GM12878 (cell line): Measurements from ENCODE around the gene QPRT. TPM values are rescaled to one million over a fixed set of nuclear protein-coding genes. Genes with fewer than 3 reads are reported as not detected.

Experiments used
- ATAC-seq: fragments of 200-7000 bp; cut with Tn5 transposase; 3 replicates; pipeline ENCODE4 v1.9.1; 2020; ENCODE audit warnings: mild to moderate bottlenecking, moderate library complexity
- BruUV-seq: library from RNA; stranded (reverse); fragments of 400-500 nt; replicated peaks from 2 replicates; lab custom pipeline; 2021; lab: Mats Ljungman, UMichigan
- CTCF ChIA-PET: fragments of 300-600 bp; sonication (Branson Sonifier 250); formaldehyde crosslinking; extraction: SDS; loops from one replicate; lab custom pipeline; 2021; ENCODE audit warnings: inconsistent platforms; lab: Yijun Ruan, JAX
- POLR2A ChIA-PET: fragments of 350-600 bp; formaldehyde crosslinking; extraction: SDS; loops from one replicate; lab custom pipeline; 2021; ENCODE audit warnings: inconsistent platforms; lab: Charles Lee
- RAD21 ChIA-PET: fragments of 300-600 bp; sonication (Branson Sonifier 250); formaldehyde crosslinking; loops from one replicate; lab custom pipeline; 2023; ENCODE audit warnings: antibody characterized with exemption; ENCODE audit not compliant: unreplicated experiment; lab: Charles Lee
- SMC1A ChIA-PET: fragments of 300-600 bp; sonication (Branson Sonifier 250); formaldehyde crosslinking; loops from one replicate; lab custom pipeline; 2023; ENCODE audit not compliant: unreplicated experiment, uncharacterized antibody; lab: Charles Lee
- DNase-seq: peaks from one replicate; pipeline ENCODE4 v3.0.0-alpha.2; 2011; ENCODE audit warnings: low read depth, low spot score
- FAIRE-seq: peaks from 3 replicates; lab custom pipeline; 2011; peaks lifted over from hg19 to GRCh38; lab: Jason Lieb, UNC
- H2AFZ ChIP-seq: 2 replicates; pipeline ENCODE4 v1.6.0; 2011; ENCODE audit warnings: low read depth, low read length, control low read depth; ENCODE audit not compliant: control insufficient read depth
- H3K27ac ChIP-seq: 2 replicates; pipeline ENCODE4 v1.5.1; 2011; ENCODE audit warnings: control low read depth; ENCODE audit not compliant: control insufficient read depth, insufficient read depth
- H3K27me3 ChIP-seq, 2 experiments: replicated peaks in 1 of 2; 2 replicates each; pipeline versions ENCODE4 v1.6.0 to v1.6.1; 2011; ENCODE audit warnings: low read length in 1 of 2; ENCODE audit not compliant: control insufficient read depth in 2 of 2, insufficient read depth in 2 of 2
- H3K36me3 ChIP-seq, 2 experiments: 2 replicates each; pipeline ENCODE4 v1.5.1; 2011; ENCODE audit warnings: low read length in 1 of 2; ENCODE audit not compliant: control insufficient read depth in 2 of 2, insufficient read depth in 2 of 2
- H3K4me1 ChIP-seq: 2 replicates; pipeline ENCODE4 v1.6.1; 2011; ENCODE audit warnings: mild to moderate bottlenecking, low read length, moderate library complexity, mixed read lengths; ENCODE audit not compliant: control insufficient read depth, insufficient read depth
- H3K4me2 ChIP-seq: 2 replicates; pipeline ENCODE4 v1.6.0; 2011; ENCODE audit warnings: control low read depth; ENCODE audit not compliant: control insufficient read depth, insufficient read depth
- H3K4me3 ChIP-seq: fragments of 200-600 bp; sonication (generic); 2 replicates; pipeline ENCODE4 v1.5.1; 2016
- H3K79me2 ChIP-seq: 2 replicates; pipeline ENCODE4 v1.6.0; 2011; ENCODE audit warnings: low read length; ENCODE audit not compliant: control insufficient read depth, insufficient read depth
- H3K9ac ChIP-seq: 2 replicates; pipeline ENCODE4 v1.8.0; 2011; ENCODE audit warnings: low read length, control low read depth, mixed read lengths; ENCODE audit not compliant: control insufficient read depth, insufficient read depth
- H3K9me3 ChIP-seq: replicated peaks from 3 replicates; pipeline ENCODE4 v1.5.1; 2011; ENCODE audit warnings: mild to moderate bottlenecking, low read length; ENCODE audit not compliant: control insufficient read depth, insufficient read depth
- H4K20me1 ChIP-seq: 2 replicates; pipeline ENCODE4 v1.6.0; 2011; ENCODE audit not compliant: control insufficient read depth, insufficient read depth
- BRCA1 ChIP-seq: IDR thresholded peaks from 2 replicates; pipeline ENCODE4 v1.6.1; 2011; ENCODE audit warnings: low read depth, low read length, improper control_type of control experiment
- IKZF1 ChIP-seq: fragments of 450-650 bp; conservative IDR thresholded peaks from 2 replicates; pipeline ENCODE4 v1.6.1; 2017; ENCODE audit warnings: antibody characterized with exemption, mild to moderate bottlenecking
- MEF2A ChIP-seq: IDR thresholded peaks from 2 replicates; pipeline ENCODE4 v1.6.1; 2011; ENCODE audit warnings: low read depth, mild to moderate bottlenecking, low read length, moderate library complexity; ENCODE audit not compliant: insufficient read depth
- NFYB ChIP-seq: IDR thresholded peaks from 2 replicates; pipeline ENCODE4 v1.6.1; 2011; ENCODE audit warnings: low read depth, mild to moderate bottlenecking, low read length, improper control_type of control experiment, moderate library complexity; ENCODE audit not compliant: insufficient read depth
- PML ChIP-seq: IDR thresholded peaks from 2 replicates; pipeline ENCODE4 v1.6.1; 2012; ENCODE audit warnings: low read length, inconsistent platforms
- POLR2AphosphoS5 ChIP-seq: IDR thresholded peaks from 2 replicates; pipeline ENCODE4 v1.6.1; 2011; ENCODE audit warnings: mild to moderate bottlenecking, low read length, inconsistent platforms
- RB1 ChIP-seq: fragments of 450-650 bp; formaldehyde crosslinking; IDR thresholded peaks from 2 replicates; pipeline ENCODE4 v1.6.1; 2017; ENCODE audit warnings: mild to moderate bottlenecking, borderline replicate concordance
- SPI1 ChIP-seq: IDR thresholded peaks from 2 replicates; pipeline ENCODE4 v1.6.1; 2011; ENCODE audit warnings: low read depth, mild to moderate bottlenecking, low read length, moderate library complexity, borderline replicate concordance; ENCODE audit not compliant: insufficient read depth
- YBX1 ChIP-seq: fragments of 450-650 bp; IDR thresholded peaks from 2 replicates; pipeline ENCODE4 v1.6.1; 2016; ENCODE audit warnings: antibody characterized with exemption
- YY1 ChIP-seq: IDR thresholded peaks from 2 replicates; pipeline ENCODE4 v1.6.1; 2011; ENCODE audit warnings: low read depth, mild to moderate bottlenecking, low read length
- WGBS: methylation state at CpG from one replicate; pipeline ENCODE4 v1.1.6; 2016; ENCODE audit warnings: low lambda C conversion rate; ENCODE audit not compliant: insufficient replicate concordance, insufficient coverage; ENCODE audit errors: missing lambda C conversion rate; 5-methylcytosine and 5-hydroxymethylcytosine counted together
- in situ Hi-C: fragments of 300-500 bp; cut with MboI; formaldehyde crosslinking; loops from 9 replicates; pipeline ENCODE4 v1.14.3; 2018; ENCODE audit warnings: mixed read lengths
- intact Hi-C: fragments of 100-400 bp; cut with micrococcal nuclease; formaldehyde crosslinking; loops from one replicate; pipeline ENCODE4 v1.14.2; 2022; ENCODE audit not compliant: unreplicated experiment
- polyA plus RNA-seq, 11 experiments: library from polyadenylated mRNA; depleted of rRNA in 4 of 11; unstranded in 6 of 11; stranded (reverse) in 5 of 11; fragments of >200 nt; fragmentation: Nextera tagmentation in 4 of 11; fragmentation: Illumina TruSeq in 1 of 11; extraction: Ambion mirVana in 4 of 11; extraction: Trizol in 1 of 11; gene quantifications; 1 replicate in 1 of 11; 2 replicates in 10 of 11; pipeline versions ENCODE4 v1.2.1 to v1.2.3, GENCODE V29; 2011 to 2016; ENCODE audit warnings: inconsistent platforms in 2 of 11, missing spikeins in 2 of 11, low read depth in 1 of 11
- total RNA-seq, 4 experiments: library from RNA; depleted of rRNA in 3 of 4; stranded (reverse); fragments of >200 nt in 3 of 4; fragmentation: Illumina TruSeq in 1 of 4; extraction: Trizol in 1 of 4; gene quantifications; 2 replicates each; pipeline versions ENCODE4 v1.2.1 to v1.2.3, GENCODE V29; 2013 to 2021
- TF ChIP-seq, protein P1 (sequence below): IDR thresholded peaks from 2 replicates; pipeline ENCODE4 v1.6.1; 2011; ENCODE audit warnings: borderline replicate concordance, low read depth, mild to moderate bottlenecking, moderate library complexity, mixed read lengths, low read length; ENCODE audit not compliant: insufficient read depth; ENCODE audit errors: extremely low read length
- TF ChIP-seq, protein P2 (sequence below): fragments of 450-650 bp; IDR thresholded peaks from 2 replicates; pipeline ENCODE4 v1.6.1; 2018; ENCODE audit warnings: borderline replicate concordance, mild to moderate bottlenecking; ENCODE audit not compliant: partially characterized antibody
- TF ChIP-seq, protein P3 (sequence below): IDR thresholded peaks from 2 replicates; pipeline ENCODE4 v1.6.1; 2011; ENCODE audit warnings: mild to moderate bottlenecking, low read depth, low read length, moderate library complexity; ENCODE audit not compliant: insufficient replicate concordance
- TF ChIP-seq, protein P4 (sequence below): fragments of 450-650 bp; conservative IDR thresholded peaks from 2 replicates; pipeline ENCODE4 v1.6.1; 2017; ENCODE audit warnings: mild to moderate bottlenecking, moderate library complexity

QPRT gene
- total and polyA plus RNA-seq, 10 of the 15 experiments (the other 5 are each of a cell fraction or from before 2014, with no cell fraction given) = 2.7 to 43.0 (median 31.3) TPM

DNA sequence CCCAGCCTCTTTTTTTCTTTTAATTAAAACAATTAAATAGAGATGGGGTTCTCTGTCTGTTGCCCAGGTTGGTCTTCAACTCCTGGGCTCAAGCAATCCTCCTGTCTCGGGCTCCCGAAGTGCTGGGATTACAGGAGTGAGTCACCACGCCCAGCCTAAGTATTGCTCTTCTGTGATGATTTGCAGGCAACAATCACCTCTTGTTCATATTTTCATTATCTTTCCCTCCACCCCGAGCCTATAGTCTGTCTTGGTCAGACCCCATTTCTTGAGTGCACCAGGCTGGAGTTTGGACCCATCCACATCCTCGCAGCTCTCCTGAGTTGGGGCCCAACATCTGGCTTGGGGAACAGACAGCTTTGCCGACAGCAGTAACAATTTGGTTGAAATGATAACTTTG is 20.3 kb upstream of the QPRT start:
- ChIA-PET CTCF (interaction anchor here (0.9 to 1.0 kb wide), 2 partner anchors 13 to 16 kb away, joined by 4 read pairs; no protein-coding TSS in a partner anchor), RAD21 (interaction anchor here (0.7 kb wide), 1 partner anchor 73 kb away, joined by 3 read pairs; no protein-coding TSS in a partner anchor), SMC1A (interaction anchor here (0.5 to 6.4 kb wide), 3 partner anchors 13 to 17 kb away, joined by 3 to 51 read pairs (median 3); no protein-coding TSS in a partner anchor), POLR2A (interaction anchor here (1.2 kb wide), 1 partner anchor 17 kb away, joined by 4 read pairs; no protein-coding TSS in a partner anchor)
- WGBS = 84% methylated on average over 6 of the region's 6 CpGs
- FAIRE-seq (no peak), ATAC-seq (no peak), DNase-seq (no peak)
- Histone ChIP-seq H4K20me1 (no peaks in the 10 kb centered on the region), H3K27ac (no peak overlapping the region), H3K4me3 (no peak overlapping the region), H3K4me2 (no peak overlapping the region), H2AFZ (no peak overlapping the region), H3K9me3 (no peaks in the 10 kb centered on the region), H3K79me2 (peaks cover 19% of the 10 kb centered on the region), H3K27me3 (no peaks in the 10 kb centered on the region), H3K36me3 (no peaks in the 10 kb centered on the region), H3K4me1 (peaks cover 16% of the 10 kb centered on the region), H3K9ac (no peak overlapping the region)
- no peak for TF ChIP-seq MEF2A
- no peak for TF ChIP-seq IKZF1
- no peak for TF ChIP-seq YY1
- no peak for TF ChIP-seq PML
- TF ChIP-seq, protein P1, sequence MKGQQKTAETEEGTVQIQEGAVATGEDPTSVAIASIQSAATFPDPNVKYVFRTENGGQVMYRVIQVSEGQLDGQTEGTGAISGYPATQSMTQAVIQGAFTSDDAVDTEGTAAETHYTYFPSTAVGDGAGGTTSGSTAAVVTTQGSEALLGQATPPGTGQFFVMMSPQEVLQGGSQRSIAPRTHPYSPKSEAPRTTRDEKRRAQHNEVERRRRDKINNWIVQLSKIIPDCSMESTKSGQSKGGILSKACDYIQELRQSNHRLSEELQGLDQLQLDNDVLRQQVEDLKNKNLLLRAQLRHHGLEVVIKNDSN = no peak
- TF ChIP-seq POLR2AphosphoS5 = no peak
- no peak for TF ChIP-seq RB1
- TF ChIP-seq YBX1 = no peak
- no peak for TF ChIP-seq BRCA1
- TF ChIP-seq NFYB = no peak
- TF ChIP-seq SPI1 = no peak
- TF ChIP-seq, protein P2, sequence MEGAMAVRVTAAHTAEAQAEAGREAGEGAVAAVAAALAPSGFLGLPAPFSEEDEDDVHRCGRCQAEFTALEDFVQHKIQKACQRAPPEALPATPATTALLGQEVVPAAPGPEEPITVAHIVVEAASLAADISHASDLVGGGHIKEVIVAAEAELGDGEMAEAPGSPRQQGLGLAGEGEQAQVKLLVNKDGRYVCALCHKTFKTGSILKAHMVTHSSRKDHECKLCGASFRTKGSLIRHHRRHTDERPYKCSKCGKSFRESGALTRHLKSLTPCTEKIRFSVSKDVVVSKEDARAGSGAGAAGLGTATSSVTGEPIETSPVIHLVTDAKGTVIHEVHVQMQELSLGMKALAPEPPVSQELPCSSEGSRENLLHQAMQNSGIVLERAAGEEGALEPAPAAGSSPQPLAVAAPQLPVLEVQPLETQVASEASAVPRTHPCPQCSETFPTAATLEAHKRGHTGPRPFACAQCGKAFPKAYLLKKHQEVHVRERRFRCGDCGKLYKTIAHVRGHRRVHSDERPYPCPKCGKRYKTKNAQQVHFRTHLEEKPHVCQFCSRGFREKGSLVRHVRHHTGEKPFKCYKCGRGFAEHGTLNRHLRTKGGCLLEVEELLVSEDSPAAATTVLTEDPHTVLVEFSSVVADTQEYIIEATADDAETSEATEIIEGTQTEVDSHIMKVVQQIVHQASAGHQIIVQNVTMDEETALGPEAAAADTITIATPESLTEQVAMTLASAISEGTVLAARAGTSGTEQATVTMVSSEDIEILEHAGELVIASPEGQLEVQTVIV = no peak
- TF ChIP-seq, protein P3, sequence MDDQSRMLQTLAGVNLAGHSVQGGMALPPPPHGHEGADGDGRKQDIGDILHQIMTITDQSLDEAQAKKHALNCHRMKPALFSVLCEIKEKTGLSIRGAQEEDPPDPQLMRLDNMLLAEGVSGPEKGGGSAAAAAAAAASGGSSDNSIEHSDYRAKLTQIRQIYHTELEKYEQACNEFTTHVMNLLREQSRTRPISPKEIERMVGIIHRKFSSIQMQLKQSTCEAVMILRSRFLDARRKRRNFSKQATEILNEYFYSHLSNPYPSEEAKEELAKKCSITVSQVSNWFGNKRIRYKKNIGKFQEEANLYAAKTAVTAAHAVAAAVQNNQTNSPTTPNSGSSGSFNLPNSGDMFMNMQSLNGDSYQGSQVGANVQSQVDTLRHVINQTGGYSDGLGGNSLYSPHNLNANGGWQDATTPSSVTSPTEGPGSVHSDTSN = no peak
- TF ChIP-seq, protein P4, sequence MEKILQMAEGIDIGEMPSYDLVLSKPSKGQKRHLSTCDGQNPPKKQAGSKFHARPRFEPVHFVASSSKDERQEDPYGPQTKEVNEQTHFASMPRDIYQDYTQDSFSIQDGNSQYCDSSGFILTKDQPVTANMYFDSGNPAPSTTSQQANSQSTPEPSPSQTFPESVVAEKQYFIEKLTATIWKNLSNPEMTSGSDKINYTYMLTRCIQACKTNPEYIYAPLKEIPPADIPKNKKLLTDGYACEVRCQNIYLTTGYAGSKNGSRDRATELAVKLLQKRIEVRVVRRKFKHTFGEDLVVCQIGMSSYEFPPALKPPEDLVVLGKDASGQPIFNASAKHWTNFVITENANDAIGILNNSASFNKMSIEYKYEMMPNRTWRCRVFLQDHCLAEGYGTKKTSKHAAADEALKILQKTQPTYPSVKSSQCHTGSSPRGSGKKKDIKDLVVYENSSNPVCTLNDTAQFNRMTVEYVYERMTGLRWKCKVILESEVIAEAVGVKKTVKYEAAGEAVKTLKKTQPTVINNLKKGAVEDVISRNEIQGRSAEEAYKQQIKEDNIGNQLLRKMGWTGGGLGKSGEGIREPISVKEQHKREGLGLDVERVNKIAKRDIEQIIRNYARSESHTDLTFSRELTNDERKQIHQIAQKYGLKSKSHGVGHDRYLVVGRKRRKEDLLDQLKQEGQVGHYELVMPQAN = no peak
- intact Hi-C loops (no loop called here), in situ Hi-C loops (no loop called here)
- BruUV-seq = no TSS peak
